ENCODE data around the gene SAP25. TPM values are rescaled to one million over a fixed set of nuclear protein-coding genes. Genes with fewer than 3 reads are reported as not detected.

SAP25 gene
- total RNA-seq, 1 experiment from 2014 or later, result 2.0 TPM

DNA sequence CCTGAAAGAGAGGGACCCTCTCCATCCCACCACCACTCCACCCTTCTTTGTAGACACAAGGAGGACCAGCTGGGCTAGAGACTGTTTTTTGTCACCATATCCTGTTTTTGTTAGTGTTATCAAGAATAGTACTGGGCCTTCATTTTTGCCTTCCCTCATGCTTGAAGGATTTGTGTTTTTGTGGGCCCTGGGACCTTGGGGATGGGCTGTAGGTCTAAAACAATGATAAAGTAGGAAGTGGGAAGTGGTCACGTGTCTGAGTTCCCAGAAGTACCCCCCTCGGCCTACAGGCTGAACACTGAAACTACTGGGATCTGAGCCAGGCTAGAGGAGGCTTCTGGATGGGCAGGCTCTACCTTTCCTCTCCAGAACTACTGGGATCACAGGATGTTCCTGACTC lies 25.8 kb downstream of the SAP25 start:
- ChIA-PET POLR2A (no interaction called here), CTCF (no interaction called here)
- peaks cover 49% of the 10 kb centered on the region for H3K36me3 Mint-ChIP-seq (ENCODE audit: insufficient read depth, unreplicated experiment)
- no peak overlapping the region for H3K4me3 Mint-ChIP-seq (ENCODE audit: unreplicated experiment)
- DNase-seq, result no peak
- H3K27me3 Mint-ChIP-seq (ENCODE audit: insufficient read depth, unreplicated experiment), result no peaks in the 10 kb centered on the region
- BruUV-seq (replicated peaks), result no TSS peak
- no peaks in the 10 kb centered on the region for H3K27me3 ChIP-seq (replicated peaks; ENCODE audit: control insufficient read depth, insufficient read depth, low read length)
- H3K9me3 ChIP-seq, result no peaks in the 10 kb centered on the region
- no peaks in the 10 kb centered on the region for H3K9me3 Mint-ChIP-seq (ENCODE audit: unreplicated experiment)
- TF ChIP-seq, protein P1, sequence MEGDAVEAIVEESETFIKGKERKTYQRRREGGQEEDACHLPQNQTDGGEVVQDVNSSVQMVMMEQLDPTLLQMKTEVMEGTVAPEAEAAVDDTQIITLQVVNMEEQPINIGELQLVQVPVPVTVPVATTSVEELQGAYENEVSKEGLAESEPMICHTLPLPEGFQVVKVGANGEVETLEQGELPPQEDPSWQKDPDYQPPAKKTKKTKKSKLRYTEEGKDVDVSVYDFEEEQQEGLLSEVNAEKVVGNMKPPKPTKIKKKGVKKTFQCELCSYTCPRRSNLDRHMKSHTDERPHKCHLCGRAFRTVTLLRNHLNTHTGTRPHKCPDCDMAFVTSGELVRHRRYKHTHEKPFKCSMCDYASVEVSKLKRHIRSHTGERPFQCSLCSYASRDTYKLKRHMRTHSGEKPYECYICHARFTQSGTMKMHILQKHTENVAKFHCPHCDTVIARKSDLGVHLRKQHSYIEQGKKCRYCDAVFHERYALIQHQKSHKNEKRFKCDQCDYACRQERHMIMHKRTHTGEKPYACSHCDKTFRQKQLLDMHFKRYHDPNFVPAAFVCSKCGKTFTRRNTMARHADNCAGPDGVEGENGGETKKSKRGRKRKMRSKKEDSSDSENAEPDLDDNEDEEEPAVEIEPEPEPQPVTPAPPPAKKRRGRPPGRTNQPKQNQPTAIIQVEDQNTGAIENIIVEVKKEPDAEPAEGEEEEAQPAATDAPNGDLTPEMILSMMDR (IDR thresholded peaks at IDR 0.05; ENCODE audit: insufficient read depth in 1 of 2, low read depth in 1 of 2, low read length in 1 of 2, severe bottlenecking in 1 of 2, unreplicated experiment in 1 of 2), result no peak
- intact Hi-C loops (cut with micrococcal nuclease; ENCODE audit: unreplicated experiment), result loop anchor here (5.0 kb wide), 1 partner anchor 46 kb away; no protein-coding TSS in a partner anchor
- H3K27ac Mint-ChIP-seq (ENCODE audit: unreplicated experiment), result peak overlapping the region; percentile 80
- H3K4me1 ChIP-seq, result peaks cover 43% of the 10 kb centered on the region
- no peak overlapping the region for H3K4me3 ChIP-seq (ENCODE audit: low read depth, low read length)
- H3K36me3 ChIP-seq (ENCODE audit: control insufficient read depth, insufficient read depth, low read length), result no peaks in the 10 kb centered on the region; the same call in 1 of the 2 replicates
- peaks cover 48% of the 10 kb centered on the region for H3K4me1 Mint-ChIP-seq (ENCODE audit: low read depth, unreplicated experiment)

DNA sequence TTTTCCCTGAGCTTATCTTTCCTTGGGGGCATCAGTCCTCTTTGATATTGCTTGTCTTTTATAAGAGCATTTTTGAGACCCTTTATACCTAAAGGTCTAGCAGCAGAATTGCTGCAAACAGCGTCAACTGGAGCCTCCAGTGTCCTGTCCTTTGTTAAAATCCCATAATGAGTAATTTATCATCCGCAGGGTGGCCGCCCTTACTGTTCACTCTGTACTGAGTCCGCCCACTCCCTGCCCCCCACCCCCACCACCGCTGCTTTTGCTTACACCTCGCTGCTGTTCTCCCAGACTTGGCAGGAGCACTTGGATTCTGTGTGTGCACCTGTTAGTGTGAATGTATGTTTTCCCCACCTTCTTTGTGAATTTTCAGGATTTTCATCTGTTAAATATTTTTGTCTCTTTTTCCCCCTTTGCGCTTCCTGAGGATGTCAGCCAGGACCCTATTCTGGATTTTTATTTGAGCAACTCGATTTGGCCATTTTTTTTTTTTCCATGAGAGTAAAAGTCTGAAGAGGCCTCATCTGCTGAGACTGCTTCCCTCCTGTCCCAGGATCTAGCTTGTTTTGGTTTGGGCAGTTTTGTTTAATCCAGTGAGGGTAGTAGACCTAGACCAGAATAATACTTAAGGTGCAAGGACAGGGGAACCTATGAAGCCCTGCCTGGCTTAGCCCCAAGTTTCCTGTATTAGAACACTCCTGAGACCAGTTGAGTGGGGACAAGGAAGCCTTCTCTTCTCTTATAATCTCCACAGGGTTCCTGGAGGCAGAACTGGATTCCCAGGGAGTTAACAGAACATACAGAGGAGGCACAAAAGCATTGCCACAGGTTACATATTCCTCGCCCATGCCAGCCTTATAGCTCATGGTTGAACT lies 26.5 kb downstream of the SAP25 start:
- H3K4me3 Mint-ChIP-seq (ENCODE audit: unreplicated experiment), result peak overlapping the region; percentile 52
- peak overlapping the region; percentile 80 for H3K27ac Mint-ChIP-seq (ENCODE audit: unreplicated experiment)
- Histone ChIP-seq H3K36me3 (ENCODE audit: control insufficient read depth, insufficient read depth, low read length) (no peaks in the 10 kb centered on the region; the same call in 1 of the 2 replicates), H3K9me3 (no peaks in the 10 kb centered on the region), H3K4me1 (peaks cover 49% of the 10 kb centered on the region), H3K4me3 (ENCODE audit: low read depth, low read length) (no peak overlapping the region), H3K27me3 (replicated peaks; ENCODE audit: control insufficient read depth, insufficient read depth, low read length) (no peaks in the 10 kb centered on the region)
- DNase-seq, result no peak
- CTCF ChIA-PET, result interaction anchor here (0.5 kb wide), 1 partner anchor 331 kb away, joined by 3 read pairs; no protein-coding TSS in a partner anchor
- BruUV-seq (replicated peaks), result no TSS peak
- TF ChIP-seq, protein P1 (IDR thresholded peaks at IDR 0.05; ENCODE audit: insufficient read depth in 1 of 2, low read depth in 1 of 2, low read length in 1 of 2, severe bottlenecking in 1 of 2, unreplicated experiment in 1 of 2), result no peak
- H3K27me3 Mint-ChIP-seq (ENCODE audit: insufficient read depth, unreplicated experiment), result no peaks in the 10 kb centered on the region
- POLR2A ChIA-PET, result no interaction called here
- intact Hi-C loops (cut with micrococcal nuclease; ENCODE audit: unreplicated experiment), result loop anchor here (5.0 kb wide), 1 partner anchor 45 kb away; no protein-coding TSS in a partner anchor
- peaks cover 47% of the 10 kb centered on the region for H3K36me3 Mint-ChIP-seq (ENCODE audit: insufficient read depth, unreplicated experiment)
- peaks cover 53% of the 10 kb centered on the region for H3K4me1 Mint-ChIP-seq (ENCODE audit: low read depth, unreplicated experiment)
- H3K9me3 Mint-ChIP-seq (ENCODE audit: unreplicated experiment), result no peaks in the 10 kb centered on the region

DNA sequence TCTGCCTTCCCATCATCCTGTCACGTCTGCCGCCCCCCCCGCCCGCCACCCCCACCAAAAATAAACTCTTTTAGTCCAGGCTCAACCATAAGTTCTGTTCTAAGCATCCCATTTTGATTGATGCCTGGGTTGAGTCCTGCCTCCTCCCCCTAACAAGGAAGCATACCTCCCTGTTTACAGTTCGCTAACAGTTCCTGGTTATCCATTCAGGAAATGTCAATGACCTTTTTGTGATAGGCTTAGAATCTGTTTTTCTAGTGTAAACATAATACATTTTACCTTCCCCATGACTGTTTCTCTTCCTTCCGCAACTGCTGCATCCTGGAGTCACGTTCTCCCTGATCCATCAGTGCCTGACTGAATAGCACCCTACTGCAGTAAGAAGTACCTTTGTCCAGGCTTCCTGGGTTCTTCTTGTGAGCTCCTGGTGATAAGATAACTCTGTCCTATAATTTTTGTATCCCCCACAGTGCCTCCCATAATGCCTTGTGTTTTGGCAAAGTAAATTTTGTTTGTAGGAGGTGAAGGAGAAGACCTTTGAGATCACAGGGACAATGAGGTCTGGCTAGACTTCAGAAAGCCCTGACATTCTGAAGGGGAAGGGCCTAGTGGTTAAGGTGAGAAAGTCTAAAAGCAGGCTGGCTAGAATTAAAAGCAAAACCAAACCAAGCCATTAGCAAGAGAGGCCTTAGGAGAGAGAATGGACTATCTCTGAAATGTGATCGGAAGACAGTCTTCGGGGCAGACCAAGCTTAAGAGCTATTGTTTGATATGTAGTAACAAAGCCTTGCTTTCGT lies 27.4 kb downstream of the SAP25 start:
- intact Hi-C loops (cut with micrococcal nuclease; ENCODE audit: unreplicated experiment), result loop anchor here (5.0 kb wide), 1 partner anchor 44 kb away; no protein-coding TSS in a partner anchor
- CTCF ChIA-PET, result interaction anchor here (0.8 to 1.7 kb wide), 2 partner anchors 13 to 15 kb away, joined by 3 to 8 read pairs; no protein-coding TSS in a partner anchor
- Mint-ChIP-seq H3K4me3 (ENCODE audit: unreplicated experiment) (peak overlapping the region; percentile 52), H3K27me3 (ENCODE audit: insufficient read depth, unreplicated experiment) (no peaks in the 10 kb centered on the region), H3K27ac (ENCODE audit: unreplicated experiment) (peak overlapping the region; percentile 80), H3K4me1 (ENCODE audit: low read depth, unreplicated experiment) (peaks cover 58% of the 10 kb centered on the region), H3K9me3 (ENCODE audit: unreplicated experiment) (no peaks in the 10 kb centered on the region), H3K36me3 (ENCODE audit: insufficient read depth, unreplicated experiment) (peaks cover 44% of the 10 kb centered on the region)
- Histone ChIP-seq H3K27me3 (replicated peaks; ENCODE audit: control insufficient read depth, insufficient read depth, low read length) (no peaks in the 10 kb centered on the region), H3K36me3 (ENCODE audit: control insufficient read depth, insufficient read depth, low read length) (no peaks in the 10 kb centered on the region; the same call in 1 of the 2 replicates), H3K9me3 (no peaks in the 10 kb centered on the region), H3K4me3 (ENCODE audit: low read depth, low read length) (no peak overlapping the region), H3K4me1 (peaks cover 54% of the 10 kb centered on the region)
- BruUV-seq (replicated peaks), result no TSS peak
- DNase-seq, result no peak
- TF ChIP-seq, protein P1 (IDR thresholded peaks at IDR 0.05; ENCODE audit: insufficient read depth in 1 of 2, low read depth in 1 of 2, low read length in 1 of 2, severe bottlenecking in 1 of 2, unreplicated experiment in 1 of 2), result no peak
- POLR2A ChIA-PET, result interaction anchor here (1.1 kb wide), 1 partner anchor 13 kb away, joined by 7 read pairs; no protein-coding TSS in a partner anchor

Measured in Caco-2 (cell line).